Lower leg skin (tissue), 3 donors: ENCODE results near the gene CNTN3.

Source experiments
- CTCF ChIP-seq, 3 donors: fragments of 450-650 bp; IDR thresholded peaks; one replicate each; pipeline ENCODE4 v1.5.1; 2016; ENCODE audit warnings: antibody characterized with exemption in 3 of 3, mild to moderate bottlenecking in 3 of 3, moderate library complexity in 2 of 3
- POLR2A ChIP-seq, 2 donors: fragments of 450-650 bp; IDR thresholded peaks; one replicate each; pipeline ENCODE4 v1.6.1; 2016 to 2017; ENCODE audit warnings: antibody characterized with exemption in 2 of 2, mild to moderate bottlenecking in 1 of 2, moderate library complexity in 1 of 2

GRCh38 chr3:74617776-74618175 is 3.3 kb upstream of the CNTN3 start:
- TF ChIP-seq POLR2A (IDR thresholded peaks at IDR 0.05) (no peak), CTCF (IDR thresholded peaks at IDR 0.05) (no peak)
